Neural cell (in vitro differentiated cells): ENCODE data around the gene KRT9. TPM values are rescaled to one million over a fixed set of nuclear protein-coding genes. Genes with fewer than 3 reads are reported as not detected.

Source experiments
- polyA plus RNA-seq: library from polyadenylated mRNA; depleted of rRNA; stranded (reverse); fragments of >200 nt; gene quantifications from 2 replicates; pipeline ENCODE4 v1.2.3, GENCODE V29; 2014

KRT9 gene
- polyA plus RNA-seq, 1 donor from 2014 or later = not detected

Other genes with a start within 250 kb of the KRT9 start
- not detected in 2 replicates for gene KRT33A, start 221.2 kb downstream of the KRT9 start, polyA plus RNA-seq
- not detected in 2 replicates for gene KRT33B, start 202.2 kb downstream of the KRT9 start, polyA plus RNA-seq
- gene KRT34, start 189.8 kb downstream of the KRT9 start, polyA plus RNA-seq = not detected in 2 replicates
- gene KRT31, start 174.5 kb downstream of the KRT9 start, polyA plus RNA-seq = not detected in 2 replicates
- gene KRT37, start 147.5 kb downstream of the KRT9 start, polyA plus RNA-seq = not detected in 2 replicates
- gene KRT38, start 131.1 kb downstream of the KRT9 start, polyA plus RNA-seq = not detected in 2 replicates
- not detected in 2 replicates for gene KRT32, start 104.7 kb downstream of the KRT9 start, polyA plus RNA-seq
- gene KRT35, start 90.9 kb downstream of the KRT9 start, polyA plus RNA-seq = not detected in 2 replicates
- not detected in 2 replicates for gene KRT36, start 82.1 kb downstream of the KRT9 start, polyA plus RNA-seq
- not detected in 2 replicates for gene KRT13, start 66.4 kb downstream of the KRT9 start, polyA plus RNA-seq
- 0.09 TPM in 1 of 2 replicates, not detected in the other for gene KRT15, start 53.2 kb downstream of the KRT9 start, polyA plus RNA-seq
- 0.56 and 1.6 TPM in 2 replicates for gene KRT19, start 43.8 kb downstream of the KRT9 start, polyA plus RNA-seq
- gene KRT14, start 14.8 kb upstream of the KRT9 start, polyA plus RNA-seq = not detected in 2 replicates
- gene KRT16, start 40.7 kb upstream of the KRT9 start, polyA plus RNA-seq = not detected in 2 replicates
- 0.78 TPM in 1 of 2 replicates, not detected in the other for gene KRT17, start 52.5 kb upstream of the KRT9 start, polyA plus RNA-seq
- gene EIF1, start 116.8 kb upstream of the KRT9 start, polyA plus RNA-seq = 257 and 258 TPM in 2 replicates
- not detected in 2 replicates for gene GAST, start 140.3 kb upstream of the KRT9 start, polyA plus RNA-seq
- 0.79 and 1.5 TPM in 2 replicates for gene HAP1, start 162.6 kb upstream of the KRT9 start, polyA plus RNA-seq
- gene JUP, start 214.7 kb upstream of the KRT9 start, polyA plus RNA-seq = 46.1 and 82.2 TPM in 2 replicates
- 17.8 and 20.5 TPM in 2 replicates for gene P3H4, start 239.9 kb upstream of the KRT9 start, polyA plus RNA-seq
- 3.5 and 7.6 TPM in 2 replicates for gene FKBP10, start 240.9 kb upstream of the KRT9 start, polyA plus RNA-seq